Liver (tissue), 9 donors: Measurements from ENCODE around the gene DMD. TPM values are rescaled to one million over a fixed set of nuclear protein-coding genes. Genes with fewer than 3 reads are reported as not detected.
A peak's percentile ranks its signal among the peaks of the same experiment; 100 is the strongest.

ENCODE experiments used
- DNase-seq: peaks from one replicate; pipeline ENCODE4 v3.0.0-alpha.2; 2017; ENCODE audit warnings: low spot score
- H3K27ac ChIP-seq, 2 donors: one replicate each; pipeline ENCODE4 v1.7.0; 2013; ENCODE audit warnings: inconsistent platforms in 2 of 2, low read length in 2 of 2, control low read depth in 1 of 2, low read depth in 1 of 2, mild to moderate bottlenecking in 1 of 2
- H3K27me3 ChIP-seq, 4 donors: one replicate each; pipeline versions ENCODE4 v1.6.1 to v1.7.0; 2013; ENCODE audit warnings: low read length in 3 of 4, inconsistent platforms in 1 of 4, mild to moderate bottlenecking in 1 of 4, moderate library complexity in 1 of 4; ENCODE audit not compliant: control insufficient read depth in 4 of 4, insufficient read depth in 4 of 4
- H3K36me3 ChIP-seq, 4 donors: one replicate each; pipeline versions ENCODE4 v1.6.1 to v1.7.0; 2013; ENCODE audit warnings: low read length in 3 of 4, mild to moderate bottlenecking in 3 of 4, low read depth in 1 of 4, moderate library complexity in 1 of 4; ENCODE audit not compliant: control insufficient read depth in 4 of 4, insufficient read depth in 3 of 4
- H3K4me1 ChIP-seq, 4 donors: one replicate each; pipeline versions ENCODE4 v1.6.1 to v1.7.0; 2013; ENCODE audit warnings: low read length in 3 of 4, mild to moderate bottlenecking in 3 of 4, moderate library complexity in 1 of 4; ENCODE audit not compliant: control insufficient read depth in 4 of 4, insufficient read depth in 4 of 4
- H3K4me3 ChIP-seq, 3 donors: one replicate each; pipeline versions ENCODE4 v1.6.1 to v1.7.0; 2013; ENCODE audit warnings: low read length in 3 of 3, control low read depth in 1 of 3, low read depth in 1 of 3, mild to moderate bottlenecking in 1 of 3
- H3K9ac ChIP-seq, 2 donors: one replicate each; pipeline ENCODE4 v1.7.0; 2013; ENCODE audit warnings: low read length in 2 of 2, mild to moderate bottlenecking in 2 of 2, moderate library complexity in 2 of 2, control low read depth in 1 of 2, low read depth in 1 of 2
- H3K9me3 ChIP-seq, 4 donors: one replicate each; pipeline versions ENCODE4 v1.6.1 to v1.7.0; 2013; ENCODE audit warnings: low read length in 3 of 4; ENCODE audit not compliant: control insufficient read depth in 4 of 4
- ATF3 ChIP-seq: IDR thresholded peaks from 2 replicates; pipeline ENCODE4 v1.6.1; 2016; ENCODE audit warnings: antibody characterized with exemption
- CTCF ChIP-seq: fragments of 150-350 bp; IDR thresholded peaks from 2 replicates; pipeline ENCODE4 v1.5.1; 2017; ENCODE audit warnings: improper control_type of control experiment, low read depth, low read length; ENCODE audit not compliant: missing input control
- EGR1 ChIP-seq, 2 donors: IDR thresholded peaks; 2 replicates each; pipeline ENCODE4 v1.6.1; 2016 to 2018; ENCODE audit warnings: antibody characterized with exemption in 2 of 2, low read depth in 2 of 2
- FOXA1 ChIP-seq: IDR thresholded peaks from 2 replicates; pipeline ENCODE4 v1.6.1; 2016; ENCODE audit warnings: antibody characterized with exemption
- HNF4A ChIP-seq, 2 donors: conservative IDR thresholded peaks; 2 replicates each; pipeline ENCODE4 v1.6.1; 2016; ENCODE audit warnings: antibody characterized with exemption in 2 of 2, mild to moderate bottlenecking in 2 of 2
- RAD21 ChIP-seq, 2 donors: IDR thresholded peaks; 2 replicates each; pipeline ENCODE4 v1.6.1; 2016; ENCODE audit warnings: antibody characterized with exemption in 2 of 2, mild to moderate bottlenecking in 2 of 2
- RXRA ChIP-seq, 2 donors: IDR thresholded peaks; 2 replicates each; pipeline ENCODE4 v1.6.1; 2017 to 2018; ENCODE audit warnings: antibody characterized with exemption in 2 of 2, mild to moderate bottlenecking in 1 of 2
- SP1 ChIP-seq: IDR thresholded peaks from 2 replicates; pipeline ENCODE4 v1.6.1; 2018; ENCODE audit warnings: antibody characterized with exemption, mild to moderate bottlenecking
- ZBTB33 ChIP-seq: IDR thresholded peaks from 2 replicates; pipeline ENCODE4 v1.6.1; 2016; ENCODE audit warnings: antibody characterized with exemption
- WGBS: extraction: QIAGEN DNeasy Blood & Tissue Kit; methylation state at CpG from one replicate; pipeline ENCODE4 v1.1.7; 2013; 5-methylcytosine and 5-hydroxymethylcytosine counted together
- polyA plus RNA-seq, 2 donors: library from polyadenylated mRNA; stranded (reverse) in 1 of 2; unstranded in 1 of 2; fragments of 200-250 nt in 1 of 2; fragments of >200 nt in 1 of 2; fragmentation: Nextera tagmentation in 1 of 2; extraction: Ambion mirVana in 1 of 2; gene quantifications; one replicate each; pipeline versions ENCODE4 v1.2.1 to v1.2.3, GENCODE V29; 2013 to 2015
- total RNA-seq, 2 donors: library from RNA; depleted of rRNA; stranded (reverse); fragments of >200 nt; gene quantifications; one replicate each; pipeline ENCODE4 v1.2.3, GENCODE V29; 2014
- donor health status: healthy.
- donor health status: healthy.
- donor health status: healthy.
- donor health status: healthy.
- donor health status: healthy.

Gene DMD
- total and polyA plus RNA-seq, 4 donors = 14.6 to 61.9 (median 23.9) TPM

GRCh38 chrX:31661280-31661810 lies 1550.0 kb downstream of the DMD start:
- Histone ChIP-seq H3K9me3 (no peaks in the 10 kb centered on the region), H3K27ac (no peak overlapping the region), H3K4me3 (no peak overlapping the region), H3K4me1 (peaks cover 0 to 6% (median 0%) of the 10 kb centered on the region in 4 donors), H3K27me3 (no peaks in the 10 kb centered on the region), H3K36me3 (no peaks in the 10 kb centered on the region), H3K9ac (no peak overlapping the region)
- no peak for DNase-seq
- WGBS = 39% methylated on average over 2 of the region's 2 CpGs
- TF ChIP-seq RXRA (IDR thresholded peaks at IDR 0.05) (peak in 1 of 2 donors; percentile 8), EGR1 (IDR thresholded peaks at IDR 0.05; ENCODE audit: low read depth in 2 of 2) (no peak), ATF3 (no peak), HNF4A (conservative IDR thresholded peaks at IDR 0.05) (peak in 1 of 2 donors; percentile 18), SP1 (no peak)

GRCh38 chrX:31658360-31658759 lies 1553.0 kb downstream of the DMD start:
- 2% methylated on average over 4 of the region's 4 CpGs for WGBS

More at GRCh38 chrX:31658360-31658759, 1553.0 kb downstream of the DMD start:
- Histone ChIP-seq H3K4me1 (peaks cover 0 to 6% (median 0%) of the 10 kb centered on the region in 4 donors), H3K36me3 (no peaks in the 10 kb centered on the region), H3K27ac (no peak overlapping the region), H3K9me3 (no peaks in the 10 kb centered on the region), H3K27me3 (no peaks in the 10 kb centered on the region), H3K4me3 (no peak overlapping the region), H3K9ac (no peak overlapping the region)
- peak; percentile 77 to 84 for TF ChIP-seq RAD21 (IDR thresholded peaks at IDR 0.05)
- TF ChIP-seq FOXA1 = no peak
- no peak for TF ChIP-seq RXRA (IDR thresholded peaks at IDR 0.05)
- no peak for TF ChIP-seq ZBTB33
- TF ChIP-seq CTCF = peak; percentile 44
- no peak for DNase-seq
